GM13977 (cell line): Measurements from ENCODE around the gene GPR6.

Source experiments
- DNase-seq: peaks from one replicate; pipeline ENCODE4 v3.0.0; 2012; ENCODE audit warnings: low spot score
- in situ Hi-C: fragments of 300-500 bp; cut with MboI; formaldehyde crosslinking; loops from one replicate; pipeline ENCODE4 v1.12.0; 2022; ENCODE audit warnings: low sequenced_read_pairs, low pct_unique_long_range_greater_than_20kb, mixed read lengths, inconsistent platforms; ENCODE audit not compliant: unreplicated experiment
- TF ChIP-seq, protein P1 (sequence below): IDR thresholded peaks from 2 replicates; pipeline ENCODE4 v1.5.1; 2012; ENCODE audit warnings: mild to moderate bottlenecking, control low read depth; ENCODE audit not compliant: insufficient read depth; ENCODE audit errors: extremely low read depth, missing control alignments

Gene GPR6

DNA sequence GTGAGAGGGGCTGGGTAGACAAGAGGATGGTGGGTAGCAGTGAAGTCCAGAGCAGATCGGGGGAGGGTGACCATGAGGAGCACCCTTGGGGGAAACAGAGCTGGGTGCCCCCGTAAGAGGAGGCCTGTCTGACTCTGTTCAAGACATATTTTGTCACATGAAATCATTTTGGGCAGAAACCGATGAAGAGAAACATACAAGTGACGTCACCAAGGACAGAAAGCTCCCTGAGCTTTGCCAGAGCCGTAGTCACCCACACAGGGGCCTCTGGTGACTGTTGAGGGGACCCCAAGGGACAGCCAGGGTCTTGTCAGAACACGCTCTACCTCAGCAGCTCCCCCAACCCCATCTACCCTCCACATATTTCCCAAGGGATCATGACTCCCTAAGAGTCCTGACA lies 39.2 kb downstream of the GPR6 start:
- in situ Hi-C loops, result no loop called here
- DNase-seq, result no peak
- TF ChIP-seq, protein P1, sequence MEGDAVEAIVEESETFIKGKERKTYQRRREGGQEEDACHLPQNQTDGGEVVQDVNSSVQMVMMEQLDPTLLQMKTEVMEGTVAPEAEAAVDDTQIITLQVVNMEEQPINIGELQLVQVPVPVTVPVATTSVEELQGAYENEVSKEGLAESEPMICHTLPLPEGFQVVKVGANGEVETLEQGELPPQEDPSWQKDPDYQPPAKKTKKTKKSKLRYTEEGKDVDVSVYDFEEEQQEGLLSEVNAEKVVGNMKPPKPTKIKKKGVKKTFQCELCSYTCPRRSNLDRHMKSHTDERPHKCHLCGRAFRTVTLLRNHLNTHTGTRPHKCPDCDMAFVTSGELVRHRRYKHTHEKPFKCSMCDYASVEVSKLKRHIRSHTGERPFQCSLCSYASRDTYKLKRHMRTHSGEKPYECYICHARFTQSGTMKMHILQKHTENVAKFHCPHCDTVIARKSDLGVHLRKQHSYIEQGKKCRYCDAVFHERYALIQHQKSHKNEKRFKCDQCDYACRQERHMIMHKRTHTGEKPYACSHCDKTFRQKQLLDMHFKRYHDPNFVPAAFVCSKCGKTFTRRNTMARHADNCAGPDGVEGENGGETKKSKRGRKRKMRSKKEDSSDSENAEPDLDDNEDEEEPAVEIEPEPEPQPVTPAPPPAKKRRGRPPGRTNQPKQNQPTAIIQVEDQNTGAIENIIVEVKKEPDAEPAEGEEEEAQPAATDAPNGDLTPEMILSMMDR, result no peak

DNA sequence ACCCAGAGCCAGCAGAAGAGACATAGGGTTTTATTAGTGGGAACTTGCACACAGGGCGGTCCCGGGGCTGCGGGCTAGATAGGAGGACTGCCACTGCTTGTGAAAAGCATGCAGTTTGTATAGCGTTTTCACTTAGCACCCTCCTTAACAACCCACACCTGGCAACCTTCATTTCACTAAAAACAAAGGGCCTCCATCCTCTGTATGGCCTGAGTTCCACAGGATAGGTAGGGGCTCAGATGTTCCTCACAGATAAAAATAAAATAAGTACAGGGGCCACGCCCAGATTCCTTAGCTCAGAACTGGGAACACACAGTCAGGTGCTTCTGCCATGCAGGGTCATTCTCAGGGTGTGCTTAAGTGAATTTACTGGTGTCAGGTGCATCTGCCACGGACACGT lies 39.8 kb downstream of the GPR6 start:
- TF ChIP-seq, protein P1, result no peak

DNA sequence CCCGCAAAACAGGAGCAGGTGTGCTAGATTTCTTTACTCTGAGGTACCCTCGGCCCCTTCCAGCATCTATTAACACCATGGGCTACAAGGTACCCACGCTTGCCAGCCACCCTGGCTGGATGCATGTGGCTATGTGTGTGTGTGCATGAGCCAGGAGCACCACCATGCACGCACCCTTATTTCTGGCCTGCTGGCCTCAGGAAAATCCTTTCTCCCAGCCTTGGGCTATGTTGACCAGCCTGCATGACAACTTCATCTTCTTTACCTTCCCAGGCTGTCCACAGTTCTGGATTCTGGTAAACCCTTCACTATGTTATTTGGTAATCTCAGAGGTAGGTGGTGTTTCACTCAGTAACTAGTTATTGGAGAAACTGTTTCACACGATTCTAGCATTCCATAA lies 40.4 kb downstream of the GPR6 start:
- TF ChIP-seq, protein P1, result no peak
- no peak for DNase-seq
- in situ Hi-C loops, result no loop called here

More for the DNA sequence above, 39.8 kb downstream of the GPR6 start:
- no peak for DNase-seq
- in situ Hi-C loops, result no loop called here

DNA sequence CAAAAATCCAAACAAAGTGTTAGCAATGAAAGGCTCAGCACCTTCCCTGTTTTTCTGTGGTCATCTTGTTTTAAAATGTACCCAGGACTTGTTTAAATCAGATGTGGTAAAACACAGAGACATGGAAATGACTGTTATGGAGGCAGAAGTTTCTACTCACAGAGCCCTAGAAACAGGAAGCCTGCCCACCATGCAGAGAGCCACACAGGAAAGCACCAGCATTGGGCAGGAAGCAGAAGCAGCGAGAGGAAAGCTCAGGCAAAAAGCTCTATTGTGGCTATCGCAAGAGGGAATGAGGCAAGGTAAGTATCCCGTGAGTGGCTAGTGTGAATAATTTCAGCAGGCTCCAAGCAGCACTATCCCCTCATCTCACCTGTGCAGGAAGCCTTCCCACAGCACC lies 42.8 kb downstream of the GPR6 start:
- no peak for DNase-seq
- in situ Hi-C loops, result no loop called here
- TF ChIP-seq, protein P1, result no peak

DNA sequence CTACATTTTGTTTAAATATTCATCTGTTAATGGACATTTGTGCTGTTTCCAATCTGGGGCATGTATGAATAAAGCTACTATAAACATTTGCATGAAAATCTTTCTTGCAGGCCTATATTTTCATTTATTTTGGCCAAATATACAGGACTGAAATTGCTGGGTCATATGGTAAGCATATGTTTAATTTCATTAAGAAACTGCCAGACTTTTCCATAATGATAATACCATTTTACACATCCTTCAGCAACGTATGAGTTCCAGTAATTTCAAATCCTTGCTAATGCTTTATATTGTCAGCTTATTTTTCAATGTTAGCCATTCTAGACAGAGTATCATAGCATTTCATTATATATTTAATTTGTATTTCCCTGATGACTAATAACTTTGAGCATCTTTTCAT lies 51.0 kb downstream of the GPR6 start:
- in situ Hi-C loops, result no loop called here
- DNase-seq, result no peak
- TF ChIP-seq, protein P1, result no peak
